ENCODE results near the gene HLA-DQB1. TPM values are rescaled to one million over a fixed set of nuclear protein-coding genes. Genes with fewer than 3 reads are reported as not detected.

HLA-DQB1 gene
- total and polyA plus RNA-seq, 2 of the 8 experiments (the other 6 are each of a cell fraction or from before 2014, with no cell fraction given): 1.2 to 5.2 TPM

DNA sequence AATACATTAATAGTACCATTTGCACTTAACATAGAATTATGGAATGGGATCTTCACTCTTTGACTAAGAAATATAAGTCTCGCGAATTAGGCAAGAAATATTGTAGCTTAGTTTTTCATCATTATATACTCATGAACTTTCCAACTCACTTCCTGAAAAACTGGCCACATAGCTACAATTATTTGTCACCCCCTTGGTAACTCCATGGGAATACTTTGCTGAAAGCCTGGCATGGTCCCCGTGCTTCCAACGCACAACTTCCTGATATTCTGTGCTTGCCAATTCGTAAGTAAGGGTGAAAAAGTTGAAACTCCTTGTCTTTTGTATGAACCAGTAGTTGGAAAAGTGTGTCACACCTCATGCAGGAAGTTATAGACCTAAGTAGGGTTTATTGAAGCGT is 53.0 kb downstream of the HLA-DQB1 start:
- no peak overlapping the region for H2BK20ac ChIP-seq (ENCODE audit: low read length)

More for the DNA sequence above, 53.0 kb downstream of the HLA-DQB1 start:
- Histone ChIP-seq H3K14ac (ENCODE audit: insufficient read length) (no peak overlapping the region), H4K20me1 (replicated peaks in 1 of 2; ENCODE audit: control insufficient read depth in 1 of 2, insufficient read depth in 2 of 2, low read length in 2 of 2) (no peaks in the 10 kb centered on the region), H3K4ac (replicated peaks; ENCODE audit: insufficient read length, low read depth, low read length) (no peak overlapping the region), H2BK15ac (ENCODE audit: low read length) (no peak overlapping the region), H3K27ac (ENCODE audit: low read depth, low read length) (no peak overlapping the region), H2AFZ (ENCODE audit: low read length) (no peak overlapping the region), H3K23ac (ENCODE audit: insufficient read length) (no peak overlapping the region), H3K23me2 (ENCODE audit: low read depth, low read length) (no peaks in the 10 kb centered on the region), H2BK5ac (ENCODE audit: low read depth, low read length) (no peak overlapping the region), H2BK12ac (ENCODE audit: low read depth, low read length) (no peak overlapping the region), H2BK120ac (replicated peaks; ENCODE audit: low read depth, low read length) (no peak overlapping the region), H3K4me3 (ENCODE audit: extremely low read depth in 1 of 4, insufficient read depth in 2 of 4, low read depth in 3 of 4, low read length in 4 of 4) (no peak overlapping the region), H4K5ac (ENCODE audit: insufficient read length, low read depth, low read length) (no peak overlapping the region), H3K4me2 (ENCODE audit: insufficient read depth in 1 of 2, low read depth in 2 of 2, low read length in 2 of 2) (no peak overlapping the region), H4K8ac (ENCODE audit: extremely low read depth, insufficient read depth, low read length) (no peak overlapping the region), H3K79me1 (ENCODE audit: low read depth, low read length) (no peaks in the 10 kb centered on the region), H4K91ac (replicated peaks; ENCODE audit: insufficient read length, low read length) (no peak overlapping the region), H3K4me1 (replicated peaks in 1 of 4; ENCODE audit: control insufficient read depth in 3 of 4, insufficient read depth in 4 of 4, low read length in 3 of 4) (no peaks in the 10 kb centered on the region; a peak in 1 of 7 replicates), H2AK5ac (ENCODE audit: low read depth, low read length) (no peak overlapping the region), H3K56ac (replicated peaks; ENCODE audit: insufficient read length, low read depth, low read length) (no peak overlapping the region), H3K79me2 (ENCODE audit: control insufficient read depth in 1 of 2, insufficient read depth in 2 of 2, low read length in 2 of 2) (no peaks in the 10 kb centered on the region), H3K9ac (replicated peaks in 1 of 4; ENCODE audit: extremely low read depth in 1 of 4, low read depth in 3 of 4, low read length in 3 of 4) (no peak overlapping the region), H3K9me3 (ENCODE audit: insufficient read depth in 2 of 2, low read depth in 1 of 2, low read length in 1 of 2) (no peaks in the 10 kb centered on the region), H3K27me3 (replicated peaks in 1 of 4; ENCODE audit: control insufficient read depth in 3 of 4, extremely low read depth in 1 of 4, insufficient read depth in 3 of 4, low read length in 3 of 4) (no peaks in the 10 kb centered on the region), H3K18ac (ENCODE audit: extremely low read depth, low read length) (no peak overlapping the region), H3K36me3 (ENCODE audit: control insufficient read depth in 2 of 4, insufficient read depth in 4 of 4, low read length in 3 of 4) (no peaks in the 10 kb centered on the region)
- POLR2A ChIA-PET (ENCODE audit: partially characterized antibody): no interaction called here
- TF ChIP-seq CTBP2 (IDR thresholded peaks at IDR 0.05; ENCODE audit: borderline replicate concordance, insufficient read depth, insufficient read length, low read length) (no peak), TAF1 (IDR thresholded peaks at IDR 0.05; ENCODE audit: low read depth, low read length) (no peak), SRF (IDR thresholded peaks at IDR 0.05; ENCODE audit: low read depth, low read length) (no peak), SIRT6 (IDR thresholded peaks at IDR 0.05; ENCODE audit: low read length) (no peak), PHF8 (conservative IDR thresholded peaks at IDR 0.05; ENCODE audit: low read depth, low read length) (no peak), POU5F1 (IDR thresholded peaks at IDR 0.05; ENCODE audit: low read depth, low read length) (no peak)
- 47% methylated on average over 6 of the region's 6 CpGs; no CpG with 5 or more reads in 1 of the 2 experiments for WGBS, 2 experiments (ENCODE audit: extremely low coverage in 1 of 2, insufficient coverage in 1 of 2, insufficient read length in 1 of 2, insufficient replicate concordance in 2 of 2, low coverage in 1 of 2, low lambda C conversion rate in 2 of 2, missing lambda C conversion rate in 1 of 2)
- FAIRE-seq: no peak
- CTCF ChIA-PET (ENCODE audit: partially characterized antibody): no interaction called here
- DNase-seq (ENCODE audit: low read depth in 1 of 2, low spot score in 2 of 2): no peak

Data from H1 (cell line).